BE2C (cell line): ENCODE data around the gene MSL2.
"Not testable (repeated sequence)": the region's sequence is repeated elsewhere in the genome, so short reads cannot be mapped to it uniquely, and the experiment has no call there.

Experiments used
- DNase-seq: peaks from one replicate; pipeline ENCODE4 v3.0.0-alpha.2; 2020
- H3K27me3 ChIP-seq: fragments of 250-450 bp; sonication (Bioruptor Pico); 2 replicates; pipeline ENCODE4 v1.5.1; 2020; ENCODE audit warnings: mild to moderate bottlenecking
- H3K36me3 ChIP-seq: fragments of 250-450 bp; sonication (Bioruptor Pico); 2 replicates; pipeline ENCODE4 v1.5.1; 2020; ENCODE audit warnings: mild to moderate bottlenecking
- H3K4me1 ChIP-seq: fragments of 250-450 bp; sonication (Bioruptor Pico); 2 replicates; pipeline ENCODE4 v1.5.1; 2020
- H3K4me3 ChIP-seq: 2 replicates; pipeline ENCODE4 v1.5.1; 2011; ENCODE audit warnings: low read depth, low read length
- H3K9me3 ChIP-seq: fragments of 250-450 bp; sonication (Bioruptor Pico); 2 replicates; pipeline ENCODE4 v1.5.1; 2020
- CTCF ChIP-seq: IDR thresholded peaks from 2 replicates; pipeline ENCODE4 v1.5.1; 2012; ENCODE audit warnings: mild to moderate bottlenecking, low read depth, low read length

MSL2 gene

GRCh38 chr3:136142592-136142991 lies 53.5 kb downstream of the MSL2 start:
- DNase-seq = no peak
- no peak for TF ChIP-seq CTCF
- H3K27me3 ChIP-seq = no peaks in the 10 kb centered on the region
- no peak overlapping the region for H3K4me3 ChIP-seq
- H3K36me3 ChIP-seq = no peaks in the 10 kb centered on the region
- H3K9me3 ChIP-seq = no peaks in the 10 kb centered on the region
- no peaks in the 10 kb centered on the region; the same call in none of the 2 replicates for H3K4me1 ChIP-seq

- Histone ChIP-seq H3K36me3 (no peaks in the 10 kb centered on the region), H3K4me3 (no peak overlapping the region)
- TF ChIP-seq CTCF = no peak
These were observed 54.2 kb downstream of the MSL2 start for GRCh38 chr3:136141891-136142290.

GRCh38 chr3:136141291-136141785 lies 54.8 kb downstream of the MSL2 start:
- H3K27me3 ChIP-seq = no peaks in the 10 kb centered on the region
- H3K36me3 ChIP-seq = no peaks in the 10 kb centered on the region
- no peaks in the 10 kb centered on the region; the same call in 1 of the 2 replicates for H3K4me1 ChIP-seq
- no peaks in the 10 kb centered on the region for H3K9me3 ChIP-seq
- no peak for DNase-seq
- no peak for TF ChIP-seq CTCF
- no peak overlapping the region for H3K4me3 ChIP-seq

More at GRCh38 chr3:136141891-136142290, 54.2 kb downstream of the MSL2 start:
- no peak for DNase-seq
- Histone ChIP-seq H3K4me1 (no peaks in the 10 kb centered on the region; the same call in 1 of the 2 replicates), H3K27me3 (no peaks in the 10 kb centered on the region), H3K9me3 (no peaks in the 10 kb centered on the region)

- Histone ChIP-seq H3K9me3 (no peaks in the 10 kb centered on the region), H3K36me3 (no peaks in the 10 kb centered on the region), H3K4me1 (peaks cover 16% of the 10 kb centered on the region), H3K4me3 (no peak overlapping the region), H3K27me3 (no peaks in the 10 kb centered on the region)
- TF ChIP-seq CTCF = no peak
- DNase-seq = no peak
These were observed 59.7 kb downstream of the MSL2 start for GRCh38 chr3:136136454-136136853.

GRCh38 chr3:136135039-136135802 lies 60.9 kb downstream of the MSL2 start:
- DNase-seq = peak; percentile 63
- H3K4me1 ChIP-seq = peaks cover 16% of the 10 kb centered on the region
- no peaks in the 10 kb centered on the region for H3K36me3 ChIP-seq
- no peak for TF ChIP-seq CTCF
- no peaks in the 10 kb centered on the region for H3K27me3 ChIP-seq
- H3K9me3 ChIP-seq = no peaks in the 10 kb centered on the region
- peak overlapping the region; percentile 7 for H3K4me3 ChIP-seq

- no peak for TF ChIP-seq CTCF
- Histone ChIP-seq H3K4me3 (no peak overlapping the region), H3K4me1 (peaks cover 16% of the 10 kb centered on the region), H3K36me3 (no peaks in the 10 kb centered on the region), H3K9me3 (no peaks in the 10 kb centered on the region), H3K27me3 (no peaks in the 10 kb centered on the region)
- no peak for DNase-seq
These were observed 62.0 kb downstream of the MSL2 start for GRCh38 chr3:136134091-136134490.

GRCh38 chr3:136131647-136132046 lies 64.5 kb downstream of the MSL2 start:
- peaks cover 16% of the 10 kb centered on the region for H3K4me1 ChIP-seq
- DNase-seq, H3K4me3 ChIP-seq, H3K27me3 ChIP-seq, H3K9me3 ChIP-seq, H3K36me3 ChIP-seq: not testable (repeated sequence)
